Fibroblast of lung (primary cell): ENCODE measurements around the gene CADM2. TPM values are rescaled to one million over a fixed set of nuclear protein-coding genes. Genes with fewer than 3 reads are reported as not detected.

Source experiments
- DNase-seq, 2 donors: peaks; one replicate each; pipeline versions ENCODE4 v3.0.0 to v3.0.0-alpha.2; 2010; ENCODE audit warnings: low read depth in 2 of 2
- H2AFZ ChIP-seq: 2 replicates; pipeline ENCODE4 v1.5.1; 2012; ENCODE audit warnings: low read length, control low read depth, inconsistent platforms
- H3K27ac ChIP-seq: 2 replicates; pipeline ENCODE4 v1.5.1; 2011; ENCODE audit warnings: low read length, control low read depth; ENCODE audit not compliant: insufficient read depth
- H3K27me3 ChIP-seq: 2 replicates; pipeline ENCODE4 v1.5.1; 2011; ENCODE audit warnings: mild to moderate bottlenecking, low read length; ENCODE audit not compliant: control insufficient read depth, insufficient read depth
- H3K36me3 ChIP-seq: 2 replicates; pipeline ENCODE4 v1.5.1; 2011; ENCODE audit warnings: low read length; ENCODE audit not compliant: control insufficient read depth, insufficient read depth
- H3K4me1 ChIP-seq: 2 replicates; pipeline ENCODE4 v1.5.1; 2011; ENCODE audit warnings: low read length; ENCODE audit not compliant: control insufficient read depth, insufficient read depth; ENCODE audit errors: extremely low read depth
- H3K4me2 ChIP-seq: 2 replicates; pipeline ENCODE4 v1.5.1; 2011; ENCODE audit warnings: low read length, control low read depth; ENCODE audit not compliant: insufficient read depth; ENCODE audit errors: extremely low read depth
- H3K4me3 ChIP-seq, 4 experiments: fragments of 200-600 bp in 1 of 4; sonication (generic) in 1 of 4; replicated peaks in 1 of 4; 2 replicates each; pipeline ENCODE4 v1.5.1; 2011 to 2016; ENCODE audit warnings: low read length in 4 of 4, low read depth in 3 of 4, mild to moderate bottlenecking in 3 of 4, control low read depth in 2 of 4, inconsistent platforms in 1 of 4, mixed read lengths in 1 of 4; ENCODE audit not compliant: insufficient read depth in 1 of 4; ENCODE audit errors: control extremely low read depth in 1 of 4
- H3K79me2 ChIP-seq: 2 replicates; pipeline ENCODE4 v1.5.1; 2012; ENCODE audit warnings: mild to moderate bottlenecking, low read length, inconsistent platforms; ENCODE audit not compliant: control insufficient read depth, insufficient read depth
- H3K9ac ChIP-seq: 2 replicates; pipeline ENCODE4 v1.5.1; 2011; ENCODE audit warnings: mild to moderate bottlenecking, low read length, control low read depth; ENCODE audit not compliant: insufficient read depth
- H3K9me3 ChIP-seq: 2 replicates; pipeline ENCODE4 v1.5.1; 2012; ENCODE audit warnings: low read depth, low read length; ENCODE audit not compliant: control insufficient read depth, insufficient read depth
- H4K20me1 ChIP-seq: 2 replicates; pipeline ENCODE4 v1.5.1; 2011; ENCODE audit warnings: low read length; ENCODE audit not compliant: control insufficient read depth, insufficient read depth; ENCODE audit errors: extremely low read depth
- EZH2 ChIP-seq: IDR thresholded peaks from 2 replicates; pipeline ENCODE4 v1.5.1; 2012; ENCODE audit warnings: low read length, control low read depth, mild to moderate bottlenecking; ENCODE audit errors: missing control alignments
- polyA plus RNA-seq, 2 donors: library from polyadenylated mRNA; depleted of rRNA in 1 of 2; stranded (reverse) in 1 of 2; unstranded in 1 of 2; fragments of >200 nt; gene quantifications; 2 replicates each; pipeline ENCODE4 v1.2.1, GENCODE V29; 2011 to 2012; ENCODE audit warnings: missing spikeins in 1 of 2
- total RNA-seq: library from RNA; depleted of rRNA; stranded (reverse); fragments of >200 nt; gene quantifications from 2 replicates; pipeline ENCODE4 v1.2.1, GENCODE V29; 2014
- TF ChIP-seq, protein P1 (sequence below), 2 donors: IDR thresholded peaks in 1 of 2; conservative IDR thresholded peaks in 1 of 2; 1 replicate in 1 of 2; 2 replicates in 1 of 2; pipeline ENCODE4 v1.5.1; 2011 to 2012; ENCODE audit warnings: low read length in 2 of 2, control low read depth in 1 of 2, inconsistent platforms in 1 of 2, low read depth in 1 of 2, mild to moderate bottlenecking in 1 of 2

Gene CADM2
- total and polyA plus RNA-seq, 2 donors (not counting 1 experiment from before 2014, with no cell fraction given) = under 0.01 to 0.12 TPM

GRCh38 chr3:85930718-85931117 is 971.9 kb downstream of the CADM2 start:
- H3K4me1 ChIP-seq = no peaks in the 10 kb centered on the region
- no peaks in the 10 kb centered on the region for H3K79me2 ChIP-seq
- no peak overlapping the region for H3K9ac ChIP-seq
- H4K20me1 ChIP-seq = no peaks in the 10 kb centered on the region
- no peak for DNase-seq
- no peaks in the 10 kb centered on the region for H3K36me3 ChIP-seq
- H3K27ac ChIP-seq = no peak overlapping the region
- no peak overlapping the region for H3K4me3 ChIP-seq
- H3K9me3 ChIP-seq = no peaks in the 10 kb centered on the region
- no peaks in the 10 kb centered on the region for H3K27me3 ChIP-seq
- TF ChIP-seq, protein P1, sequence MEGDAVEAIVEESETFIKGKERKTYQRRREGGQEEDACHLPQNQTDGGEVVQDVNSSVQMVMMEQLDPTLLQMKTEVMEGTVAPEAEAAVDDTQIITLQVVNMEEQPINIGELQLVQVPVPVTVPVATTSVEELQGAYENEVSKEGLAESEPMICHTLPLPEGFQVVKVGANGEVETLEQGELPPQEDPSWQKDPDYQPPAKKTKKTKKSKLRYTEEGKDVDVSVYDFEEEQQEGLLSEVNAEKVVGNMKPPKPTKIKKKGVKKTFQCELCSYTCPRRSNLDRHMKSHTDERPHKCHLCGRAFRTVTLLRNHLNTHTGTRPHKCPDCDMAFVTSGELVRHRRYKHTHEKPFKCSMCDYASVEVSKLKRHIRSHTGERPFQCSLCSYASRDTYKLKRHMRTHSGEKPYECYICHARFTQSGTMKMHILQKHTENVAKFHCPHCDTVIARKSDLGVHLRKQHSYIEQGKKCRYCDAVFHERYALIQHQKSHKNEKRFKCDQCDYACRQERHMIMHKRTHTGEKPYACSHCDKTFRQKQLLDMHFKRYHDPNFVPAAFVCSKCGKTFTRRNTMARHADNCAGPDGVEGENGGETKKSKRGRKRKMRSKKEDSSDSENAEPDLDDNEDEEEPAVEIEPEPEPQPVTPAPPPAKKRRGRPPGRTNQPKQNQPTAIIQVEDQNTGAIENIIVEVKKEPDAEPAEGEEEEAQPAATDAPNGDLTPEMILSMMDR (conservative IDR thresholded peaks at IDR 0.05 in 1 of 2, IDR thresholded peaks at IDR 0.05 in 1 of 2; ENCODE audit: low read depth in 1 of 2, low read length in 2 of 2) = no peak
- TF ChIP-seq EZH2 = no peak
- no peak overlapping the region for H3K4me2 ChIP-seq
- no peak overlapping the region for H2AFZ ChIP-seq

GRCh38 chr3:85933326-85933725 is 974.5 kb downstream of the CADM2 start:
- Histone ChIP-seq H3K4me1 (no peaks in the 10 kb centered on the region), H3K27me3 (no peaks in the 10 kb centered on the region), H3K9me3 (no peaks in the 10 kb centered on the region), H3K27ac (no peak overlapping the region), H3K36me3 (no peaks in the 10 kb centered on the region), H4K20me1 (no peaks in the 10 kb centered on the region), H2AFZ (no peak overlapping the region), H3K9ac (no peak overlapping the region), H3K4me2 (no peak overlapping the region), H3K79me2 (no peaks in the 10 kb centered on the region), H3K4me3 (no peak overlapping the region)
- TF ChIP-seq, protein P1 (conservative IDR thresholded peaks at IDR 0.05 in 1 of 2, IDR thresholded peaks at IDR 0.05 in 1 of 2; ENCODE audit: low read depth in 1 of 2, low read length in 2 of 2) = no peak
- TF ChIP-seq EZH2 = no peak
- DNase-seq = no peak

GRCh38 chr3:85935171-85935570 is 976.4 kb downstream of the CADM2 start:
- Histone ChIP-seq H2AFZ (no peak overlapping the region), H3K9me3 (no peaks in the 10 kb centered on the region), H3K4me1 (no peaks in the 10 kb centered on the region), H3K36me3 (no peaks in the 10 kb centered on the region), H3K9ac (no peak overlapping the region), H3K79me2 (no peaks in the 10 kb centered on the region), H3K4me2 (no peak overlapping the region), H4K20me1 (no peaks in the 10 kb centered on the region), H3K27ac (no peak overlapping the region), H3K4me3 (no peak overlapping the region), H3K27me3 (no peaks in the 10 kb centered on the region)
- no peak for TF ChIP-seq EZH2
- TF ChIP-seq, protein P1 (conservative IDR thresholded peaks at IDR 0.05 in 1 of 2, IDR thresholded peaks at IDR 0.05 in 1 of 2; ENCODE audit: low read depth in 1 of 2, low read length in 2 of 2) = no peak
- DNase-seq = no peak
